ENCODE data around the gene RDH8. TPM values are rescaled to one million over a fixed set of nuclear protein-coding genes. Genes with fewer than 3 reads are reported as not detected.

Gene RDH8
- total and polyA plus RNA-seq, 2 of the 4 experiments (the other 2 are of a cell fraction), result 0.18 TPM; not detected in 1

DNA sequence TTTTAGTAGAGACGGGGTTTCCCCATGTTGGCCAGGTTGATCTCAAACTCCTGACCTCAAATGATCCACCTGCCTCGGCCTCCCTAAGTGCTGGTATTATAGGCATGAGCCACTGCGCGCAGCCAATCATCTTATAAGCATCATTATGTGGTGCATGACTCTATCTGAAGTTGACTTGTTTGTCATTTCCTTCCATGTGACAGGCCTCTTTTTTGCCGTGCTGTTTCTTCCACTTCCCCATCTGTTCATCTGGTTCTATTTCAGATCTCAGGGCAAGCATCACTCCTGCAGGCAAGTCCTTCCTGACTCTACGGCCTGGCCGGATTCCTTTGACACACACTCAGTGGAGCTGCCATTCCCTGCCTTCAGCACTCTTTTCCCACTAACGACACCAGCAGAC is 18.2 kb upstream of the RDH8 start:
- Histone ChIP-seq H4K91ac (ENCODE audit: insufficient read depth, low read depth, low read length) (no peak overlapping the region), H3K4me1 (ENCODE audit: control insufficient read depth, insufficient read depth, low read length) (0 out of 2 replicates have a peak, but pooled peaks cover 1% of the 10 kb centered on the region), H4K20me1 (ENCODE audit: insufficient read depth, low read length) (no peaks in the 10 kb centered on the region), H2AK9ac (replicated peaks; ENCODE audit: low read depth, low read length, poor library complexity) (peak overlapping the region; percentile 23), H2BK120ac (ENCODE audit: low read depth, low read length) (no peak overlapping the region), H4K8ac (ENCODE audit: low read depth in 2 of 2, low read length in 2 of 2) (no peak overlapping the region), H3K18ac (ENCODE audit: low read depth, low read length) (no peak overlapping the region), H3K4ac (ENCODE audit: low read depth, low read length) (no peak overlapping the region), H2BK20ac (ENCODE audit: low read depth, low read length) (no peak overlapping the region), H3K79me1 (ENCODE audit: low read depth in 1 of 2, low read length in 2 of 2) (no peaks in the 10 kb centered on the region), H3K14ac (replicated peaks; ENCODE audit: low read depth, low read length) (no peak overlapping the region), H3K36me3 (ENCODE audit: control insufficient read depth, insufficient read depth, low read length) (peaks cover 2% of the 10 kb centered on the region; the same call in 1 of the 2 replicates), H2AFZ (replicated peaks; ENCODE audit: low read length, poor library complexity) (no peak overlapping the region), H3K9me1 (ENCODE audit: insufficient read depth, low read length) (no peaks in the 10 kb centered on the region), H2BK15ac (ENCODE audit: low read depth, low read length) (no peak overlapping the region), H3K4me2 (ENCODE audit: low read depth, low read length) (no peak overlapping the region), H3K27ac (ENCODE audit: insufficient read depth, low read length) (no peak overlapping the region), H2BK5ac (ENCODE audit: low read depth, low read length, poor library complexity, severe bottlenecking) (no peak overlapping the region), H3K23ac (ENCODE audit: low read depth, low read length) (no peak overlapping the region), H3K27me3 (ENCODE audit: control insufficient read depth, insufficient read depth, low read length) (no peaks in the 10 kb centered on the region), H4K5ac (ENCODE audit: low read depth, low read length) (no peak overlapping the region), H2AK5ac (ENCODE audit: low read depth, low read length) (no peak overlapping the region), H3K9ac (ENCODE audit: low read depth, low read length) (no peak overlapping the region), H3K4me3 (ENCODE audit: insufficient read depth, low read depth, low read length) (no peak overlapping the region), H3K9me3 (ENCODE audit: control insufficient read depth, insufficient read depth, low read length) (no peaks in the 10 kb centered on the region), H3K56ac (ENCODE audit: extremely low read depth, insufficient read depth, low read length) (no peak overlapping the region)
- 92% methylated on average over 6 of the region's 8 CpGs; no CpG with 5 or more reads in 1 of the 2 experiments for WGBS, 2 experiments (ENCODE audit: extremely low coverage in 2 of 2, insufficient read length in 1 of 2)
- dilution Hi-C loops (cut with HindIII; ENCODE audit: low sequenced_read_pairs, unreplicated experiment) (no loop called here), in situ Hi-C loops (cut with MboI; ENCODE audit: low sequenced_read_pairs) (no loop called here), intact Hi-C loops (cut with micrococcal nuclease) (no loop called here)
- BruUV-seq (replicated peaks), result no TSS peak
- TF ChIP-seq, protein P1, sequence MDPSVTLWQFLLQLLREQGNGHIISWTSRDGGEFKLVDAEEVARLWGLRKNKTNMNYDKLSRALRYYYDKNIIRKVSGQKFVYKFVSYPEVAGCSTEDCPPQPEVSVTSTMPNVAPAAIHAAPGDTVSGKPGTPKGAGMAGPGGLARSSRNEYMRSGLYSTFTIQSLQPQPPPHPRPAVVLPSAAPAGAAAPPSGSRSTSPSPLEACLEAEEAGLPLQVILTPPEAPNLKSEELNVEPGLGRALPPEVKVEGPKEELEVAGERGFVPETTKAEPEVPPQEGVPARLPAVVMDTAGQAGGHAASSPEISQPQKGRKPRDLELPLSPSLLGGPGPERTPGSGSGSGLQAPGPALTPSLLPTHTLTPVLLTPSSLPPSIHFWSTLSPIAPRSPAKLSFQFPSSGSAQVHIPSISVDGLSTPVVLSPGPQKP (IDR thresholded peaks at IDR 0.05; ENCODE audit: borderline replicate concordance, low read depth, low read length), result no peak
- no peak for TF ChIP-seq MAFK (IDR thresholded peaks at IDR 0.05; ENCODE audit: low read depth, low read length)
- TF ChIP-seq RFX5 (IDR thresholded peaks at IDR 0.05; ENCODE audit: low read depth, low read length), result no peak
- TF ChIP-seq FOS (IDR thresholded peaks at IDR 0.05; ENCODE audit: low read depth, low read length), result no peak
- TF ChIP-seq NFE2L2 (IDR thresholded peaks at IDR 0.05; ENCODE audit: low read depth, low read length), result no peak
- TF ChIP-seq, protein P2, sequence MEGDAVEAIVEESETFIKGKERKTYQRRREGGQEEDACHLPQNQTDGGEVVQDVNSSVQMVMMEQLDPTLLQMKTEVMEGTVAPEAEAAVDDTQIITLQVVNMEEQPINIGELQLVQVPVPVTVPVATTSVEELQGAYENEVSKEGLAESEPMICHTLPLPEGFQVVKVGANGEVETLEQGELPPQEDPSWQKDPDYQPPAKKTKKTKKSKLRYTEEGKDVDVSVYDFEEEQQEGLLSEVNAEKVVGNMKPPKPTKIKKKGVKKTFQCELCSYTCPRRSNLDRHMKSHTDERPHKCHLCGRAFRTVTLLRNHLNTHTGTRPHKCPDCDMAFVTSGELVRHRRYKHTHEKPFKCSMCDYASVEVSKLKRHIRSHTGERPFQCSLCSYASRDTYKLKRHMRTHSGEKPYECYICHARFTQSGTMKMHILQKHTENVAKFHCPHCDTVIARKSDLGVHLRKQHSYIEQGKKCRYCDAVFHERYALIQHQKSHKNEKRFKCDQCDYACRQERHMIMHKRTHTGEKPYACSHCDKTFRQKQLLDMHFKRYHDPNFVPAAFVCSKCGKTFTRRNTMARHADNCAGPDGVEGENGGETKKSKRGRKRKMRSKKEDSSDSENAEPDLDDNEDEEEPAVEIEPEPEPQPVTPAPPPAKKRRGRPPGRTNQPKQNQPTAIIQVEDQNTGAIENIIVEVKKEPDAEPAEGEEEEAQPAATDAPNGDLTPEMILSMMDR (conservative IDR thresholded peaks at IDR 0.05; ENCODE audit: low read depth, low read length), result no peak
- no peak for TF ChIP-seq MAZ (IDR thresholded peaks at IDR 0.05; ENCODE audit: borderline replicate concordance, low read depth, low read length)
- TF ChIP-seq, protein P3, sequence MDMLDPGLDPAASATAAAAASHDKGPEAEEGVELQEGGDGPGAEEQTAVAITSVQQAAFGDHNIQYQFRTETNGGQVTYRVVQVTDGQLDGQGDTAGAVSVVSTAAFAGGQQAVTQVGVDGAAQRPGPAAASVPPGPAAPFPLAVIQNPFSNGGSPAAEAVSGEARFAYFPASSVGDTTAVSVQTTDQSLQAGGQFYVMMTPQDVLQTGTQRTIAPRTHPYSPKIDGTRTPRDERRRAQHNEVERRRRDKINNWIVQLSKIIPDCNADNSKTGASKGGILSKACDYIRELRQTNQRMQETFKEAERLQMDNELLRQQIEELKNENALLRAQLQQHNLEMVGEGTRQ (IDR thresholded peaks at IDR 0.05; ENCODE audit: low read depth, low read length), result no peak
- TF ChIP-seq BHLHE40 (IDR thresholded peaks at IDR 0.05; ENCODE audit: low read depth, low read length), result no peak
- no peak for TF ChIP-seq POLR2A (IDR thresholded peaks at IDR 0.05; ENCODE audit: low read depth, low read length)
- no peak for TF ChIP-seq CEBPB (IDR thresholded peaks at IDR 0.05; ENCODE audit: low read depth, low read length)
- TF ChIP-seq RCOR1 (IDR thresholded peaks at IDR 0.05; ENCODE audit: insufficient replicate concordance, low read length), result no peak
- TF ChIP-seq RAD21 (IDR thresholded peaks at IDR 0.05; ENCODE audit: low read length), result no peak
- no peak for TF ChIP-seq CHD1 (IDR thresholded peaks at IDR 0.05; ENCODE audit: low read depth, low read length)
- no peak for TF ChIP-seq MXI1 (IDR thresholded peaks at IDR 0.05; ENCODE audit: borderline replicate concordance, low read depth, low read length)
- no peak for TF ChIP-seq SMC3 (IDR thresholded peaks at IDR 0.05; ENCODE audit: low read depth, low read length)
- ChIA-PET CTCF (no interaction called here), POLR2A (ENCODE audit: unreplicated experiment) (no interaction called here)
- DNase-seq (no peak), ATAC-seq (ENCODE audit: low read depth) (no peak)
